CD4-positive, alpha-beta T cell treated with Interleukin-4 for 4 hours (primary cell): ENCODE results near the gene UBE2G1.
"Not testable (repeated sequence)": the region's sequence is repeated elsewhere in the genome, so short reads cannot be mapped to it uniquely, and the experiment has no call there.

Experiments
- DNase-seq: peaks from one replicate; pipeline ENCODE4 v3.0.0-alpha.2; 2020

Gene UBE2G1

GRCh38 chr17:4366327-4367063 lies at the start of gene UBE2G1:
UBE2G1 (minus strand) TSS chr17:4366675; CDS start chr17:4366316, 359 bp downstream.
- DNase-seq = peak; percentile 98

GRCh38 chr17:4412933-4413831 lies 46.7 kb upstream of the UBE2G1 start:
- peak; percentile 83 for DNase-seq

GRCh38 chr17:4411201-4411600 lies 44.7 kb upstream of the UBE2G1 start:
- no peak for DNase-seq

GRCh38 chr17:4409659-4410058 lies 43.2 kb upstream of the UBE2G1 start:
- DNase-seq = no peak

- no peak for DNase-seq
These were observed 41.4 kb upstream of the UBE2G1 start for GRCh38 chr17:4407851-4408250.

- DNase-seq = no peak
These were observed 40.7 kb upstream of the UBE2G1 start for GRCh38 chr17:4407216-4407615.

- DNase-seq = no peak
These were observed 39.9 kb upstream of the UBE2G1 start for GRCh38 chr17:4406386-4406785.

- DNase-seq = no peak
These were observed 39.2 kb upstream of the UBE2G1 start for GRCh38 chr17:4405699-4406098.

GRCh38 chr17:4405038-4405669 lies 38.7 kb upstream of the UBE2G1 start:
- DNase-seq = no peak

GRCh38 chr17:4397840-4398239 lies 31.4 kb upstream of the UBE2G1 start:
- no peak for DNase-seq

GRCh38 chr17:4395111-4395478 lies 28.6 kb upstream of the UBE2G1 start:
- DNase-seq = no peak

GRCh38 chr17:4394208-4395110 lies 28.0 kb upstream of the UBE2G1 start:
- no peak for DNase-seq

GRCh38 chr17:4393806-4394205 lies 27.3 kb upstream of the UBE2G1 start:
- no peak for DNase-seq

- no peak for DNase-seq
These were observed 22.6 kb upstream of the UBE2G1 start for GRCh38 chr17:4389079-4389478.

- no peak for DNase-seq
These were observed 20.7 kb upstream of the UBE2G1 start for GRCh38 chr17:4387137-4387536.

GRCh38 chr17:4386406-4386805 lies 19.9 kb upstream of the UBE2G1 start:
- no peak for DNase-seq

- no peak for DNase-seq
These were observed 15.5 kb upstream of the UBE2G1 start for GRCh38 chr17:4381690-4382671.

GRCh38 chr17:4378626-4379025 lies 12.2 kb upstream of the UBE2G1 start:
- DNase-seq = no peak

- DNase-seq = not testable (repeated sequence)
These were observed 10.8 kb upstream of the UBE2G1 start for GRCh38 chr17:4377247-4377646.

- DNase-seq = not testable (repeated sequence)
These were observed 9.4 kb upstream of the UBE2G1 start for GRCh38 chr17:4375796-4376440.
